ENCODE measurements around the gene DMD. TPM values are rescaled to one million over a fixed set of nuclear protein-coding genes. Genes with fewer than 3 reads are reported as not detected.

Gene DMD
- total RNA-seq, 1 donor from 2014 or later: 30.6 TPM

DNA sequence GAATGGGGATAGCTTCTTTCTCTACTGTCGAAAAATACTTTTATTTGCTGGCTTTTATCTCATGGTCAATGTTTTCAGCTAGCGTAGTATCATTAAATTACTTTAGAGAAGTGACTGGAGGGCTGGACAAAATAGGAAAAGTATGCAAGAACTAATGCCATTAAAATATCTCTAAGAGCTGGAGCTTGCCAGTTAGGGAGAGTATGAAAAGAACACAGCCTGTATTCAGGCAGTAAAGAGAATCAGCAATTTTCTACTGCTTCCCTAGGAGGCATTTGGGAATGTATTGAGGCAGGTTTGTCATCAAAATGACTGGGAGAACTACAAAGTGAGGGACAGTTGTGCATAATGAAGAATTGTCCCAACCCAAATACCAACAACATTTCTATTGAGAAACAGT, 2096.5 kb downstream of the DMD start:
- Histone ChIP-seq H3K36me3 (no peaks in the 10 kb centered on the region), H2AFZ (replicated peaks) (no peak overlapping the region), H3F3A (ENCODE audit: low read depth) (no peaks in the 10 kb centered on the region), H3K4me3 (no peak overlapping the region), H3K9ac (no peak overlapping the region), H3K27me3 (no peaks in the 10 kb centered on the region), H4K20me1 (ENCODE audit: low read depth) (no peaks in the 10 kb centered on the region), H3K4me1 (no peaks in the 10 kb centered on the region), H3K27ac (no peak overlapping the region), H3K4me2 (no peak overlapping the region), H3K79me2 (ENCODE audit: low read depth) (no peaks in the 10 kb centered on the region), H3K9me3 (ENCODE audit: low read depth) (peaks cover 14% of the 10 kb centered on the region)
- H3K27ac Mint-ChIP-seq: no peak overlapping the region
- no peak overlapping the region for H3K4me3 Mint-ChIP-seq
- H3K36me3 Mint-ChIP-seq: peaks cover 2% of the 10 kb centered on the region
- no peaks in the 10 kb centered on the region for H3K27me3 Mint-ChIP-seq (ENCODE audit: insufficient read depth, low read depth)
- no peaks in the 10 kb centered on the region for H3K9me3 Mint-ChIP-seq
- TF ChIP-seq EZH2phosphoT487 (IDR thresholded peaks at IDR 0.05): no peak
- TF ChIP-seq EZH2 (IDR thresholded peaks at IDR 0.05): no peak
- TF ChIP-seq, protein P1, sequence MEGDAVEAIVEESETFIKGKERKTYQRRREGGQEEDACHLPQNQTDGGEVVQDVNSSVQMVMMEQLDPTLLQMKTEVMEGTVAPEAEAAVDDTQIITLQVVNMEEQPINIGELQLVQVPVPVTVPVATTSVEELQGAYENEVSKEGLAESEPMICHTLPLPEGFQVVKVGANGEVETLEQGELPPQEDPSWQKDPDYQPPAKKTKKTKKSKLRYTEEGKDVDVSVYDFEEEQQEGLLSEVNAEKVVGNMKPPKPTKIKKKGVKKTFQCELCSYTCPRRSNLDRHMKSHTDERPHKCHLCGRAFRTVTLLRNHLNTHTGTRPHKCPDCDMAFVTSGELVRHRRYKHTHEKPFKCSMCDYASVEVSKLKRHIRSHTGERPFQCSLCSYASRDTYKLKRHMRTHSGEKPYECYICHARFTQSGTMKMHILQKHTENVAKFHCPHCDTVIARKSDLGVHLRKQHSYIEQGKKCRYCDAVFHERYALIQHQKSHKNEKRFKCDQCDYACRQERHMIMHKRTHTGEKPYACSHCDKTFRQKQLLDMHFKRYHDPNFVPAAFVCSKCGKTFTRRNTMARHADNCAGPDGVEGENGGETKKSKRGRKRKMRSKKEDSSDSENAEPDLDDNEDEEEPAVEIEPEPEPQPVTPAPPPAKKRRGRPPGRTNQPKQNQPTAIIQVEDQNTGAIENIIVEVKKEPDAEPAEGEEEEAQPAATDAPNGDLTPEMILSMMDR (IDR thresholded peaks at IDR 0.05): no peak
- DNase-seq (ENCODE audit: low spot score): no peak
- H3K4me1 Mint-ChIP-seq: no peaks in the 10 kb centered on the region

DNA sequence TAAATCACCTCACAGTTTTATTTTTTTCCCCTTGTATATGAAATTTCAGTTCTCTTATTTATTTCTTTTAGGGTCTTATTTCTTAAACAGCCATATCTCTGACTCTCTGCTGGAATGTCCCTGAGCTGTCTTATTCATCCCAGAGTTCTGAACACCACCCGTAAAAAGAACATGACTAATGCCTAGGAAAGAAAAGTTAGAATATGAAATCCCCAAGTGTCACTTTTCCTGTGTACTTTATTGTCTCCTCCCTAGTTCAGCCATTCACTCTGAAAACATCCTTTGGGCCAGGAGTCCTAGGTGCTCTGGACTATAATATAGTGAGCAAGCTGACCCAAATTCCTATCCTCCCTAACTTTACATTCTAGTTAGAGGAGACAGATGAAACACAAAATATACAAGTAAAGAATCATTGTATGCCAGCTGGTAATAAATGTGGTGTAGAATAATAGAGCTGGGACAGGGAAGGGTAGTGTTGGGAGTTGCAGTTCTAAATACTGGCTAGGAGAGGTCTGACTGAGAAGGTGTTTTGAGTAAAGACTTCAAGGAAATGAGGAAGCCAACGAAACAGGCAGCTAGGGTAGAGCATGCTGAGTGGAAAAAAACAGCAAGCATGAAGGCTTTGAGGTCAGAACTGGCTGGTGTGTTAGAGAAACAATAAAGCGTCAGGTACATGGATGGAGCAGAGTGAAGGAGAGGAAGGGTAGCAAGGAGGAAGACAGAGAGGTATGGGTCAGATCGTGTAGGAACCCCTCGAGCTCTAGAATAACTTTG, 2098.9 kb downstream of the DMD start:
- Histone ChIP-seq H3K4me1 (no peaks in the 10 kb centered on the region), H3K4me3 (no peak overlapping the region), H3K36me3 (no peaks in the 10 kb centered on the region), H3F3A (ENCODE audit: low read depth) (no peaks in the 10 kb centered on the region), H3K4me2 (no peak overlapping the region), H3K9ac (no peak overlapping the region), H2AFZ (replicated peaks) (no peak overlapping the region), H3K27ac (no peak overlapping the region), H3K79me2 (ENCODE audit: low read depth) (no peaks in the 10 kb centered on the region), H3K9me3 (ENCODE audit: low read depth) (peaks cover 6% of the 10 kb centered on the region), H3K27me3 (no peaks in the 10 kb centered on the region), H4K20me1 (ENCODE audit: low read depth) (no peaks in the 10 kb centered on the region)
- no peaks in the 10 kb centered on the region for H3K9me3 Mint-ChIP-seq
- H3K27ac Mint-ChIP-seq: no peak overlapping the region
- H3K4me1 Mint-ChIP-seq: no peaks in the 10 kb centered on the region
- no peaks in the 10 kb centered on the region for H3K36me3 Mint-ChIP-seq
- H3K4me3 Mint-ChIP-seq: no peak overlapping the region
- no peaks in the 10 kb centered on the region for H3K27me3 Mint-ChIP-seq (ENCODE audit: insufficient read depth, low read depth)
- DNase-seq (ENCODE audit: low spot score): no peak
- TF ChIP-seq EZH2phosphoT487 (IDR thresholded peaks at IDR 0.05) (no peak), EZH2 (IDR thresholded peaks at IDR 0.05) (no peak)
- TF ChIP-seq, protein P1 (IDR thresholded peaks at IDR 0.05): no peak

DNA sequence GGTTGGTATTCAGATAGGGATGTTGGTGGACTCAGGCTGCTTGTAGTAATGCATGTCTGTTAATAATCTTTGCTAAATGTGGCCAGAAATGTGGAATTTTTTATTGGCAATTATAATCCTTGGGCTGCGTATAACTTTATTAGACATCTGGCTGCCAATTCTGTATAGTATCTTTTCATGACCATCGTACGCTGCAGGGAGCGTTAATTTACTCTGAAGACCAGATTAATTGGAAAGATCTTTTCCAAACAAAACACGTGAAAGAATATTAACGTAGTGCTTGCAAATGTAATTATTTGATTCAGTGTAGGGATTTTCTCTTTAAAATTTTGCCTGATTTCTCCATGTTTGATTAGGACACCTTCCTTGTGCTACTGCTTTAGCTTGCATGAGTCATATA, 2100.7 kb downstream of the DMD start:
- H3K27me3 Mint-ChIP-seq (ENCODE audit: insufficient read depth, low read depth): peaks cover 8% of the 10 kb centered on the region
- Histone ChIP-seq H3F3A (ENCODE audit: low read depth) (no peaks in the 10 kb centered on the region), H3K9ac (no peak overlapping the region), H4K20me1 (ENCODE audit: low read depth) (no peaks in the 10 kb centered on the region), H3K36me3 (no peaks in the 10 kb centered on the region), H3K4me2 (no peak overlapping the region), H3K4me3 (no peak overlapping the region), H3K79me2 (ENCODE audit: low read depth) (no peaks in the 10 kb centered on the region), H3K4me1 (no peaks in the 10 kb centered on the region), H2AFZ (replicated peaks) (no peak overlapping the region), H3K27ac (no peak overlapping the region), H3K9me3 (ENCODE audit: low read depth) (no peaks in the 10 kb centered on the region), H3K27me3 (no peaks in the 10 kb centered on the region)
- no peaks in the 10 kb centered on the region for H3K9me3 Mint-ChIP-seq
- no peak overlapping the region for H3K4me3 Mint-ChIP-seq
- DNase-seq (ENCODE audit: low spot score): no peak
- H3K36me3 Mint-ChIP-seq: no peaks in the 10 kb centered on the region
- H3K27ac Mint-ChIP-seq: no peak overlapping the region
- no peaks in the 10 kb centered on the region for H3K4me1 Mint-ChIP-seq
- TF ChIP-seq EZH2phosphoT487 (IDR thresholded peaks at IDR 0.05) (no peak), EZH2 (IDR thresholded peaks at IDR 0.05) (no peak)

DNA sequence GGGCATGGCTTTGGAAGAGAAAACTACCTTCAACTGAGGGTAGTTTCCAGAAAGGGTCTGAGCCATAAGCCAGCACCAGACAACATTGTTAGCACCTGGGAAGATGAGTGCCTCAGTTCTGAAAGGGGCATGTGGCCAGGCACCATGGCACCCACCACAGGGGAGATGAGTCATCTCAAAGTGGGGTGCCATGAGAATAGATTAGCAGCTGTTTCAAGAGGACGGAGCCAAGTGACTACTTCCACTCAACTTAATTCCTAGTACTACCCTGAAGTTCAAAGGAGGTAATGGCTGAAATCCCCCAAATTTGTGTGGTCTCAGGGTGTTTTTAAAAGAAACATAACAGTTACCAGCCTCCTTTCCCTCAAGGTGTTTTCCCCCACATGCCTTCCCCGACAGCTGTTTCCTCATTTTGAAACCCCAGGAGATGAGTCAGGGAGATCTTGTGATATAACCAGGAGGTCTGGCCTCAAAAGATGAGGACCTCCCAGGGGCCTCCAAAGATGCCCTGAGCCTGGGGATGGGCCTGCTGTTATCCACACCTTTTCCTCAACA, 2111.7 kb downstream of the DMD start:
- no peaks in the 10 kb centered on the region for H3K36me3 Mint-ChIP-seq
- Histone ChIP-seq H3F3A (ENCODE audit: low read depth) (no peaks in the 10 kb centered on the region), H3K9me3 (ENCODE audit: low read depth) (peaks cover 9% of the 10 kb centered on the region), H3K4me1 (no peaks in the 10 kb centered on the region), H3K79me2 (ENCODE audit: low read depth) (no peaks in the 10 kb centered on the region), H3K27me3 (no peaks in the 10 kb centered on the region), H2AFZ (replicated peaks) (no peak overlapping the region), H4K20me1 (ENCODE audit: low read depth) (no peaks in the 10 kb centered on the region), H3K27ac (no peak overlapping the region), H3K4me3 (no peak overlapping the region), H3K9ac (no peak overlapping the region), H3K4me2 (no peak overlapping the region), H3K36me3 (no peaks in the 10 kb centered on the region)
- no peak for DNase-seq (ENCODE audit: low spot score)
- no peaks in the 10 kb centered on the region for H3K4me1 Mint-ChIP-seq
- H3K27me3 Mint-ChIP-seq (ENCODE audit: insufficient read depth, low read depth): peaks cover 3% of the 10 kb centered on the region
- no peak overlapping the region for H3K4me3 Mint-ChIP-seq
- peaks cover 6% of the 10 kb centered on the region for H3K9me3 Mint-ChIP-seq
- no peak for TF ChIP-seq EZH2phosphoT487 (IDR thresholded peaks at IDR 0.05)
- TF ChIP-seq, protein P1 (IDR thresholded peaks at IDR 0.05): no peak
- no peak for TF ChIP-seq EZH2 (IDR thresholded peaks at IDR 0.05)
- H3K27ac Mint-ChIP-seq: no peak overlapping the region

Data from neural progenitor cell (in vitro differentiated cells).